SK-N-SH (cell line): Measurements from ENCODE around the gene SLC11A1. TPM values are rescaled to one million over a fixed set of nuclear protein-coding genes. Genes with fewer than 3 reads are reported as not detected.
A peak's percentile ranks its signal among the peaks of the same experiment; 100 is the strongest.

Source experiments
- CTCF ChIA-PET: fragments of 300-600, 350-600 bp; formaldehyde crosslinking; extraction: SDS; loops from one replicate; lab custom pipeline; 2021; lab: Yijun Ruan, JAX
- POLR2A ChIA-PET: fragments of 350-600 bp; sonication (Branson Sonifier 250); formaldehyde crosslinking; extraction: SDS; loops from one replicate; lab custom pipeline; 2020; ENCODE audit warnings: antibody characterized with exemption, inconsistent platforms; lab: Yijun Ruan, JAX
- DNase-seq: peaks from one replicate; pipeline ENCODE4 v3.0.0; 2012
- H2AFZ ChIP-seq: fragments of 200-600 bp; sonication (generic); 2 replicates; pipeline ENCODE4 v1.8.1; 2016; ENCODE audit warnings: antibody characterized with exemption, mild to moderate bottlenecking, low read depth
- H3F3A ChIP-seq: fragments of 200-600 bp; sonication (generic); replicated peaks from 2 replicates; pipeline ENCODE3; 2016; ENCODE audit warnings: antibody characterized with exemption, mild to moderate bottlenecking; ENCODE audit not compliant: insufficient read depth
- H3K27ac ChIP-seq, 2 experiments: fragments of 200-500 bp in 1 of 2; fragments of 200-600 bp in 1 of 2; sonication (Bioruptor generic) in 1 of 2; sonication (generic), shearing (Covaris generic) in 1 of 2; 2 replicates each; pipeline versions ENCODE4 v1.5.1 to v1.6.1; 2014 to 2016; ENCODE audit warnings: low read depth in 2 of 2, inconsistent platforms in 1 of 2, low read length in 1 of 2, mild to moderate bottlenecking in 1 of 2, mixed read lengths in 1 of 2
- H3K27me3 ChIP-seq: fragments of 200-600 bp; sonication (generic), shearing (Covaris generic); 2 replicates; pipeline ENCODE4 v1.6.1; 2016; ENCODE audit warnings: mixed run types; ENCODE audit not compliant: insufficient read depth
- H3K36me3 ChIP-seq, 2 experiments: fragments of 200-500 bp in 1 of 2; fragments of 200-600 bp in 1 of 2; sonication (Bioruptor generic) in 1 of 2; sonication (generic) in 1 of 2; replicated peaks in 1 of 2; 2 replicates each; pipeline versions ENCODE3 to v1.5.1; 2014 to 2016; ENCODE audit warnings: low read length in 1 of 2, mild to moderate bottlenecking in 1 of 2; ENCODE audit not compliant: insufficient read depth in 2 of 2, control insufficient read depth in 1 of 2
- H3K4me1 ChIP-seq, 2 experiments: fragments of 200-500 bp in 1 of 2; fragments of 200-600 bp in 1 of 2; sonication (Bioruptor generic) in 1 of 2; sonication (generic), shearing (Covaris generic) in 1 of 2; 2 replicates each; pipeline versions ENCODE4 v1.5.1 to v1.6.1; 2014 to 2016; ENCODE audit warnings: low read depth in 1 of 2, low read length in 1 of 2, mixed run types in 1 of 2; ENCODE audit not compliant: insufficient read depth in 2 of 2, control insufficient read depth in 1 of 2
- H3K4me2 ChIP-seq: fragments of 200-600 bp; sonication (generic), shearing (Covaris generic); 2 replicates; pipeline ENCODE4 v1.6.1; 2017; ENCODE audit warnings: mixed run types
- H3K4me3 ChIP-seq, 2 experiments: fragments of 200-500 bp in 1 of 2; fragments of 200-600 bp in 1 of 2; sonication (Bioruptor generic) in 1 of 2; sonication (generic), shearing (Covaris generic) in 1 of 2; 2 replicates each; pipeline versions ENCODE4 v1.5.1 to v1.8.1; 2014 to 2016; ENCODE audit warnings: low read depth in 2 of 2, inconsistent platforms in 1 of 2, low read length in 1 of 2, mild to moderate bottlenecking in 1 of 2, mixed read lengths in 1 of 2, moderate library complexity in 1 of 2
- H3K79me2 ChIP-seq: fragments of 200-600 bp; sonication (generic); 2 replicates; pipeline ENCODE4 v1.8.1; 2017; ENCODE audit warnings: mild to moderate bottlenecking; ENCODE audit not compliant: insufficient read depth
- H3K9ac ChIP-seq: fragments of 200-600 bp; sonication (generic); 2 replicates; pipeline ENCODE4 v1.6.1; 2017; ENCODE audit warnings: mixed run types
- H3K9me2 ChIP-seq: fragments of 200-600 bp; sonication (generic); 2 replicates; pipeline ENCODE4 v1.6.1; 2017; ENCODE audit warnings: mixed run types
- H3K9me3 ChIP-seq: fragments of 200-600 bp; sonication (generic); 2 replicates; pipeline ENCODE4 v1.6.1; 2017; ENCODE audit warnings: mixed run types, mild to moderate bottlenecking, moderate library complexity
- H4K20me1 ChIP-seq: fragments of 200-600 bp; sonication (generic); 2 replicates; pipeline ENCODE4 v1.6.1; 2017; ENCODE audit warnings: mild to moderate bottlenecking, mixed run types; ENCODE audit not compliant: insufficient read depth
- CHD2 ChIP-seq: fragments of 150-350 bp; IDR thresholded peaks from 2 replicates; pipeline ENCODE4 v1.6.1; 2018; ENCODE audit warnings: low read length; ENCODE audit not compliant: partially characterized antibody
- GABPA ChIP-seq: IDR thresholded peaks from 2 replicates; pipeline ENCODE4 v1.4.0; 2012; ENCODE audit warnings: low read depth, mild to moderate bottlenecking
- MXI1 ChIP-seq: IDR thresholded peaks from 2 replicates; pipeline ENCODE4 v1.6.1; 2012; ENCODE audit warnings: mild to moderate bottlenecking, low read depth, low read length, improper control_type of control experiment
- NRF1 ChIP-seq: IDR thresholded peaks from 2 replicates; pipeline ENCODE4 v1.6.1; 2012; ENCODE audit warnings: low read depth, mild to moderate bottlenecking, low read length
- POLR2AphosphoS5 ChIP-seq: IDR thresholded peaks from 2 replicates; pipeline ENCODE4 v1.6.1; 2012; ENCODE audit warnings: low read depth, low read length
- REST ChIP-seq: IDR thresholded peaks from 2 replicates; pipeline ENCODE4 v1.6.1; 2012; ENCODE audit warnings: mild to moderate bottlenecking, low read depth, low read length, moderate library complexity
- RFX5 ChIP-seq: IDR thresholded peaks from 2 replicates; pipeline ENCODE4 v1.6.1; 2012; ENCODE audit warnings: mild to moderate bottlenecking, improper control_type of control experiment, low read length
- RXRA ChIP-seq: IDR thresholded peaks from 2 replicates; pipeline ENCODE4 v1.4.0; 2012; ENCODE audit warnings: low read depth, mild to moderate bottlenecking, borderline replicate concordance
- SIN3A ChIP-seq: IDR thresholded peaks from 2 replicates; pipeline ENCODE4 v1.6.1; 2012; ENCODE audit warnings: low read depth, mild to moderate bottlenecking, low read length, moderate library complexity, borderline replicate concordance
- TCF12 ChIP-seq: IDR thresholded peaks from 2 replicates; pipeline ENCODE4 v1.4.0; 2012
- USF2 ChIP-seq: fragments of 150-350 bp; IDR thresholded peaks from 2 replicates; pipeline ENCODE4 v1.6.1; 2017; ENCODE audit warnings: antibody characterized with exemption, low read length, low read depth, borderline replicate concordance
- YY1 ChIP-seq: IDR thresholded peaks from 2 replicates; pipeline ENCODE4 v1.4.0; 2012; ENCODE audit warnings: low read depth, mild to moderate bottlenecking
- WGBS: methylation state at CpG from one replicate; pipeline ENCODE4 v1.1.6; 2017; ENCODE audit warnings: low lambda C conversion rate; 5-methylcytosine and 5-hydroxymethylcytosine counted together
- polyA plus RNA-seq, 3 experiments: library from polyadenylated mRNA; depleted of rRNA; stranded (reverse); fragments of >200 nt; gene quantifications; 2 replicates each; pipeline ENCODE4 v1.2.3, GENCODE V29; 2012
- TF ChIP-seq, protein P1 (sequence below): IDR thresholded peaks from 2 replicates; pipeline ENCODE4 v1.4.0; 2012; ENCODE audit warnings: low read depth

SLC11A1 gene
- polyA plus RNA-seq, 1 of the 3 experiments (the other 2 are of a cell fraction): 0.26 TPM

DNA sequence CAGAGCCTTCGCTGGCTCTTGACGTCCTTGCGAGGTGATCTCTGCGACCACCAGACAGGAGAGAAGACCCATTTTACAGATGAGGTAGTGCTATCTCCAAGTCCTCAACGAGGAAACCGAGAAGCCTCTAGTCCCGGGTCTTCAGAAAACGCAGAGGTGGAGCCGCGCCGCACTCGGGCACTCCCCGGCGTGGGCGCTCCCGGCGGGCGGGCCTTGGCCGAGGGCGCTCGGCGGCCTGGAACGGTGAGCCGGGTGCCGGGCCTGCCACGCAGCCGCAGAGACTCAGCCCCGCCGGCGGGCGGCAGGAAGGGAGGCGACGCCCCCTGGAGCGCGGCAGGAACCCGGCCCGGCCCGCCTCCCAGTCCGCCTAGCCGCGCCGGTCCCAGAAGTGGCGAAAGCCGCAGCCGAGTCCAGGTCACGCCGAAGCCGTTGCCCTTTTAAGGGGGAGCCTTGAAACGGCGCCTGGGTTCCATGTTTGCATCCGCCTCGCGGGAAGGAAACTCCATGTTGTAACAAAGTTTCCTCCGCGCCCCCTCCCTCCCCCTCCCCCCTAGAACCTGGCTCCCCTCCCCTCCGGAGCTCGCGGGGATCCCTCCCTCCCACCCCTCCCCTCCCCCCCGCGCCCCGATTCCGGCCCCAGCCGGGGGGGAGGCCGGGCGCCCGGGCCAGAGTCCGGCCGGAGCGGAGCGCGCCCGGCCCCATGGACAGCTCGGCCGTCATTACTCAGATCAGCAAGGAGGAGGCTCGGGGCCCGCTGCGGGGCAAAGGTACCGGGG lies 17.5 kb downstream of the SLC11A1 start, which contains the start of gene CTDSP1 (continued):
- TF ChIP-seq USF2 (no peak), REST (peak; percentile 37; the same call in 1 of the 2 replicates), SIN3A (peak; percentile 69; the same call in 1 of the 2 replicates), CHD2 (peak; percentile 80), MXI1 (peak; percentile 86), GABPA (peak; percentile 51), RXRA (no peak), TCF12 (no peak; the same call in 1 of the 2 replicates), RFX5 (0 out of 2 replicates have a peak, but pooled peaks have one; percentile 35), NRF1 (peak; percentile 73)

DNA sequence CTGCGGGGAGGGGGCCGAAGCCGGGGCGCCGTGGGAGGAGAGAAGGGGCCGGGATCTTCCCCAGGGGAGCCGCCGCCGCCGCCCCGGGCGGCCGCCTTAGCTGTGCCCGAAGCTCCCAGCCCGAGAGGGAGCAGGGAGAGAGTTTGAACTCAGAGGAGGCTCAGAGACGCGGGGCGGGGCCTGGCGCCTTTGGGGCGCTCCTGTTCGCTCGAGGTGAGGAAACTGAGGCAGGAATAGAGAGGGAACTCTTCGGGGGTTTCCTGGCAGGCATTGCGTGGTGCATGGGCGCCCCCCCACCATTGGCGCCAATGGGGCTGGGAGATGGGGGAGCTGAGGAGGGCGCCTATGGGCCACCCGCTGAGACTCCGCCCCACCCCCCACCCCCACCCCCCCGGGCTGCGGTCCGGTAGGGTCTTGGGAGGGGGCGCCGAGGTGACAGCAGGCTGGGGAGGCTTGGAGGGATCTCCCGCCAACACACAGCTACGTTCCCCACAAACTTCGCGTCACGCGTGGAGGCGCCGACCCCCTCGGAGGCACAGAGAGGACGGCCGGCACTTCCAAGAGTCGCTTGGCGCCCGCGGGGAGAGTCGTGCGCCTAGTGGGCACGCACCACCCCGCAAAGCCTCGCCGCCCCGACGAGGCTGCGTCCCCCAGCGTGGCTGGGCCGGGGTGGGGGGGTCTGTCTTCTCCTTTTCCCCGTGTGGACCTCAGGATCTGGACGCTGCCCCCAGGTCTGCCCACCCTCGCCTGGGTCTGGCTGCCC lies 18.3 kb downstream of the SLC11A1 start:
- peak overlapping the region; percentile 98 for H3K9ac ChIP-seq
- H3K4me2 ChIP-seq: peak overlapping the region; percentile 89
- H3K4me1 ChIP-seq: peaks cover 22 to 35% of the 10 kb centered on the region in 2 experiments; a peak in 3 of 4 replicates
- H3F3A ChIP-seq: peaks cover 20% of the 10 kb centered on the region
- no peaks in the 10 kb centered on the region for H3K27me3 ChIP-seq
- no peaks in the 10 kb centered on the region for H3K9me2 ChIP-seq
- TF ChIP-seq, protein P1, sequence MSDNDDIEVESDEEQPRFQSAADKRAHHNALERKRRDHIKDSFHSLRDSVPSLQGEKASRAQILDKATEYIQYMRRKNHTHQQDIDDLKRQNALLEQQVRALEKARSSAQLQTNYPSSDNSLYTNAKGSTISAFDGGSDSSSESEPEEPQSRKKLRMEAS: peak; percentile 41; the same call in 1 of the 2 replicates
- TF ChIP-seq REST: no peak
- no peak for TF ChIP-seq POLR2AphosphoS5
- TF ChIP-seq YY1: 0 out of 2 replicates have a peak, but pooled peaks have one; percentile 10
- H3K9me3 ChIP-seq: no peaks in the 10 kb centered on the region
- CTCF ChIA-PET: interaction anchor here (1.0 to 1.9 kb wide), 5 partner anchors 66 to 310 kb away, joined by 3 to 8 read pairs (median 3); partner anchors contain the start of gene TTLL4
- peaks cover 5% of the 10 kb centered on the region; the same call in 1 of the 2 replicates for H4K20me1 ChIP-seq
- DNase-seq: peak; percentile 81
- under 1% methylated on average over 30 of the region's 63 CpGs for WGBS
- no peak overlapping the region for H2AFZ ChIP-seq
- peaks cover 42% of the 10 kb centered on the region for H3K79me2 ChIP-seq
- POLR2A ChIA-PET: interaction anchor here (0.6 to 1.0 kb wide), 2 partner anchors 8 to 1108 kb away, joined by 3 to 5 read pairs; no protein-coding TSS in a partner anchor
- peak overlapping the region; percentile 88 to 92 for H3K4me3 ChIP-seq
- peak overlapping the region; percentile 83 to 88 for H3K27ac ChIP-seq
- peaks cover 0 to 32% of the 10 kb centered on the region in 2 experiments for H3K36me3 ChIP-seq
